IMR-90 (cell line): ENCODE measurements around the gene FAM131C. TPM values are rescaled to one million over a fixed set of nuclear protein-coding genes. Genes with fewer than 3 reads are reported as not detected.

Source experiments
- ATAC-seq: fragments of 200-7000 bp; cut with Tn5 transposase; 2 replicates; pipeline ENCODE4 v1.9.1; 2020; ENCODE audit warnings: low read depth, mild to moderate bottlenecking, moderate library complexity
- BruUV-seq: library from RNA; stranded (reverse); fragments of 400-500 nt; replicated peaks from 2 replicates; lab custom pipeline; 2021; lab: Mats Ljungman, UMichigan
- CTCF ChIA-PET: fragments of 300-600 bp; formaldehyde crosslinking; extraction: SDS; loops from one replicate; lab custom pipeline; 2021; ENCODE audit warnings: antibody characterized with exemption; lab: Yijun Ruan, JAX
- POLR2A ChIA-PET: fragments of 300-600 bp; sonication (Branson Sonifier 250); formaldehyde crosslinking; loops from one replicate; lab custom pipeline; 2022; ENCODE audit warnings: antibody characterized with exemption; ENCODE audit not compliant: unreplicated experiment; lab: Charles Lee
- DNase-seq: peaks from one replicate; pipeline ENCODE4 v3.0.0; 2013
- H2AFZ ChIP-seq: replicated peaks from 2 replicates; pipeline ENCODE3; 2013; ENCODE audit warnings: low read length, mild to moderate bottlenecking; ENCODE audit not compliant: poor library complexity
- H2AK5ac ChIP-seq: 2 replicates; pipeline ENCODE4 v1.6.1; 2013; ENCODE audit warnings: low read depth, low read length, inconsistent platforms
- H2AK9ac ChIP-seq: replicated peaks from 2 replicates; pipeline ENCODE3; 2013; ENCODE audit warnings: mild to moderate bottlenecking, low read depth, low read length, moderate library complexity; ENCODE audit not compliant: poor library complexity
- H2BK120ac ChIP-seq: 2 replicates; pipeline ENCODE4 v1.6.1; 2013; ENCODE audit warnings: low read depth, low read length, inconsistent platforms
- H2BK15ac ChIP-seq: 3 replicates; pipeline ENCODE4 v1.6.1; 2013; ENCODE audit warnings: low read depth, low read length, inconsistent platforms
- H2BK20ac ChIP-seq: 2 replicates; pipeline ENCODE4 v1.6.1; 2013; ENCODE audit warnings: low read depth, mild to moderate bottlenecking, inconsistent platforms, low read length, moderate library complexity
- H2BK5ac ChIP-seq: 2 replicates; pipeline ENCODE4 v1.6.1; 2013; ENCODE audit warnings: mild to moderate bottlenecking, low read depth, low read length, inconsistent platforms; ENCODE audit not compliant: poor library complexity, severe bottlenecking
- H3K14ac ChIP-seq: replicated peaks from 2 replicates; pipeline ENCODE4 v1.6.1; 2013; ENCODE audit warnings: low read depth, low read length, inconsistent platforms
- H3K18ac ChIP-seq: 2 replicates; pipeline ENCODE4 v1.6.1; 2013; ENCODE audit warnings: low read depth, low read length, control low read depth
- H3K23ac ChIP-seq: 2 replicates; pipeline ENCODE4 v1.6.1; 2013; ENCODE audit warnings: low read depth, low read length, inconsistent platforms
- H3K27ac ChIP-seq: 2 replicates; pipeline ENCODE4 v1.5.1; 2013; ENCODE audit warnings: mild to moderate bottlenecking, control low read depth, low read length; ENCODE audit not compliant: insufficient read depth
- H3K27me3 ChIP-seq: 2 replicates; pipeline ENCODE4 v1.6.1; 2013; ENCODE audit warnings: low read length; ENCODE audit not compliant: control insufficient read depth, insufficient read depth
- H3K36me3 ChIP-seq: 2 replicates; pipeline ENCODE4 v1.6.1; 2013; ENCODE audit warnings: low read length, mixed read lengths; ENCODE audit not compliant: control insufficient read depth, insufficient read depth
- H3K4ac ChIP-seq: 2 replicates; pipeline ENCODE4 v1.6.1; 2013; ENCODE audit warnings: low read depth, low read length, inconsistent platforms
- H3K4me1 ChIP-seq: 2 replicates; pipeline ENCODE4 v1.6.1; 2013; ENCODE audit warnings: low read length, mixed read lengths; ENCODE audit not compliant: control insufficient read depth, insufficient read depth
- H3K4me2 ChIP-seq: 2 replicates; pipeline ENCODE4 v1.6.1; 2013; ENCODE audit warnings: low read depth, mild to moderate bottlenecking, control low read depth, low read length, moderate library complexity
- H3K4me3 ChIP-seq: 2 replicates; pipeline ENCODE4 v1.5.1; 2013; ENCODE audit warnings: low read depth, mild to moderate bottlenecking, control low read depth, low read length, moderate library complexity; ENCODE audit not compliant: insufficient read depth
- H3K56ac ChIP-seq: 2 replicates; pipeline ENCODE4 v1.6.1; 2013; ENCODE audit warnings: low read length, inconsistent platforms; ENCODE audit not compliant: insufficient read depth; ENCODE audit errors: extremely low read depth
- H3K79me1 ChIP-seq, 2 experiments: 2 replicates each; pipeline ENCODE4 v1.6.1; 2013; ENCODE audit warnings: low read length in 2 of 2, inconsistent platforms in 1 of 2, low read depth in 1 of 2
- H3K9ac ChIP-seq: 2 replicates; pipeline ENCODE4 v1.6.1; 2013; ENCODE audit warnings: low read depth, low read length, control low read depth
- H3K9me1 ChIP-seq: 2 replicates; pipeline ENCODE4 v1.6.1; 2013; ENCODE audit warnings: low read length, inconsistent platforms; ENCODE audit not compliant: insufficient read depth
- H3K9me3 ChIP-seq: 2 replicates; pipeline ENCODE4 v1.6.1; 2013; ENCODE audit warnings: low read length; ENCODE audit not compliant: control insufficient read depth, insufficient read depth
- H4K20me1 ChIP-seq: 2 replicates; pipeline ENCODE4 v1.6.1; 2013; ENCODE audit warnings: low read length, inconsistent platforms; ENCODE audit not compliant: insufficient read depth
- H4K5ac ChIP-seq: 2 replicates; pipeline ENCODE4 v1.6.1; 2013; ENCODE audit warnings: mild to moderate bottlenecking, low read depth, low read length, control low read depth
- H4K8ac ChIP-seq, 2 experiments: 2 replicates each; pipeline ENCODE4 v1.6.1; 2013; ENCODE audit warnings: low read depth in 2 of 2, low read length in 2 of 2, control low read depth in 1 of 2, inconsistent platforms in 1 of 2
- H4K91ac ChIP-seq: 2 replicates; pipeline ENCODE4 v1.6.1; 2013; ENCODE audit warnings: low read depth, low read length, inconsistent platforms; ENCODE audit not compliant: insufficient read depth
- CEBPB ChIP-seq: IDR thresholded peaks from 2 replicates; pipeline ENCODE4 v1.6.1; 2012; ENCODE audit warnings: low read depth, low read length, improper control_type of control experiment
- CHD1 ChIP-seq: IDR thresholded peaks from 2 replicates; pipeline ENCODE4 v1.6.1; 2012; ENCODE audit warnings: low read depth, low read length, improper control_type of control experiment
- MXI1 ChIP-seq: IDR thresholded peaks from 2 replicates; pipeline ENCODE4 v1.6.1; 2012; ENCODE audit warnings: low read depth, mild to moderate bottlenecking, low read length, moderate library complexity, borderline replicate concordance
- RFX5 ChIP-seq: IDR thresholded peaks from 2 replicates; pipeline ENCODE4 v1.8.0; 2012; ENCODE audit warnings: low read depth, mild to moderate bottlenecking, low read length, moderate library complexity
- SMC3 ChIP-seq: fragments of 150-350 bp; IDR thresholded peaks from 2 replicates; pipeline ENCODE4 v1.6.1; 2016; ENCODE audit warnings: low read depth, mild to moderate bottlenecking, antibody characterized with exemption, low read length, moderate library complexity
- WGBS, 2 experiments: methylation state at CpG; one replicate each; pipeline versions ENCODE4 v1.1.5 to v1.1.7; 2013; ENCODE audit warnings: missing lambda C conversion rate in 2 of 2; ENCODE audit not compliant: insufficient read length in 1 of 2; ENCODE audit errors: extremely low coverage in 2 of 2; 5-methylcytosine and 5-hydroxymethylcytosine counted together
- dilution Hi-C: fragments of 300-500 bp; cut with HindIII; formaldehyde crosslinking; loops from one replicate; pipeline ENCODE4 v1.14.3; 2018; ENCODE audit warnings: low sequenced_read_pairs; ENCODE audit not compliant: unreplicated experiment
- in situ Hi-C: fragments of 300-500 bp; cut with MboI; formaldehyde crosslinking; loops from 3 replicates; pipeline ENCODE4 v1.14.3; 2019; ENCODE audit warnings: low sequenced_read_pairs, inconsistent platforms, mixed read lengths
- intact Hi-C: fragments of 100-400 bp; cut with micrococcal nuclease; formaldehyde crosslinking; loops from 2 replicates; pipeline ENCODE4 v1.10.0; 2022
- polyA plus RNA-seq, 3 experiments: library from polyadenylated mRNA; depleted of rRNA; stranded (reverse); fragments of >200 nt; gene quantifications; 2 replicates each; pipeline ENCODE4 v1.2.3, GENCODE V29; 2012; ENCODE audit warnings: low replicate concordance in 1 of 3
- total RNA-seq: library from RNA; depleted of rRNA; stranded (reverse); fragments of >200 nt; gene quantifications from 2 replicates; pipeline ENCODE4 v1.2.3, GENCODE V29; 2012
- TF ChIP-seq, protein P1 (sequence below): fragments of 150-350 bp; IDR thresholded peaks from 2 replicates; pipeline ENCODE4 v1.6.1; 2017; ENCODE audit warnings: mild to moderate bottlenecking, antibody characterized with exemption, low read length, low read depth
- TF ChIP-seq, protein P2 (sequence below): conservative IDR thresholded peaks from 2 replicates; pipeline ENCODE4 v1.5.1; 2012; ENCODE audit warnings: mild to moderate bottlenecking, low read depth, low read length, improper control_type of control experiment

The FAM131C gene
- total and polyA plus RNA-seq, 2 of the 4 experiments (the other 2 are of a cell fraction) = 0.18 to 1.0 TPM

DNA sequence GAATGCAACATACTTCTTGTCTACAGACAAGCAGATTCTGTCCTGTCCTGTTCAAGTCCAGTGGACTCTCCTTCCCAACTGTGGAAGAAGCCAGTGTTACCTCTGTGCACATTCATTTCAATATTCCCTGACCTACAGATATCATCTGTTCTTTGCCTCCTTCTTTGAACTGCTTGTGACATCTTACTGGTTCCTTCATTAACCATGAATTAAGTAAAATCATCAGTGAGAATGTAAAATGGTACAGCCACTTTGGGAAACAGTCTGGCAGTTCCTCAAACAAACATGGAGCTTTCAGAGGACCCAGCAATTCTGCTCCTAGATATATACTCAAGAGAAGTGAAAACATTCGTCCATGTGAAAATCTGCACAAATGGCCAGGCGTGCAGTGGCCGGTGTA lies 62.6 kb downstream of the FAM131C start:
- Histone ChIP-seq H4K8ac (no peak overlapping the region), H3K23ac (no peak overlapping the region), H3K36me3 (no peaks in the 10 kb centered on the region), H4K5ac (no peak overlapping the region), H3K27ac (no peak overlapping the region), H2BK5ac (no peak overlapping the region), H3K4me2 (no peak overlapping the region), H4K20me1 (0 out of 2 replicates have a peak, but pooled peaks cover 4% of the 10 kb centered on the region), H3K56ac (no peak overlapping the region), H2AK9ac (no peak overlapping the region), H2BK15ac (no peak overlapping the region), H3K9me1 (no peaks in the 10 kb centered on the region; the same call in 1 of the 2 replicates), H2AFZ (no peak overlapping the region), H3K18ac (no peak overlapping the region), H4K91ac (no peak overlapping the region), H3K4me3 (no peak overlapping the region), H3K9ac (no peak overlapping the region), H2AK5ac (no peak overlapping the region), H3K79me1 (no peaks in the 10 kb centered on the region), H3K14ac (no peak overlapping the region), H2BK120ac (no peak overlapping the region), H3K27me3 (no peaks in the 10 kb centered on the region), H2BK20ac (no peak overlapping the region), H3K9me3 (no peaks in the 10 kb centered on the region), H3K4ac (no peak overlapping the region), H3K4me1 (peaks cover 9% of the 10 kb centered on the region)
- WGBS, 2 experiments = 100% methylated on average over 1 of the region's 3 CpGs; no CpG with 5 or more reads in 1 of the 2 experiments
- intact Hi-C loops (no loop called here), in situ Hi-C loops (no loop called here), dilution Hi-C loops (no loop called here)
- ChIA-PET POLR2A (no interaction called here), CTCF (no interaction called here)
- no TSS peak for BruUV-seq
- DNase-seq (no peak), ATAC-seq (no peak)
- TF ChIP-seq, protein P1, sequence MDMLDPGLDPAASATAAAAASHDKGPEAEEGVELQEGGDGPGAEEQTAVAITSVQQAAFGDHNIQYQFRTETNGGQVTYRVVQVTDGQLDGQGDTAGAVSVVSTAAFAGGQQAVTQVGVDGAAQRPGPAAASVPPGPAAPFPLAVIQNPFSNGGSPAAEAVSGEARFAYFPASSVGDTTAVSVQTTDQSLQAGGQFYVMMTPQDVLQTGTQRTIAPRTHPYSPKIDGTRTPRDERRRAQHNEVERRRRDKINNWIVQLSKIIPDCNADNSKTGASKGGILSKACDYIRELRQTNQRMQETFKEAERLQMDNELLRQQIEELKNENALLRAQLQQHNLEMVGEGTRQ = no peak
- TF ChIP-seq CEBPB (no peak), SMC3 (no peak), RFX5 (no peak), CHD1 (no peak), MXI1 (no peak)
- TF ChIP-seq, protein P2, sequence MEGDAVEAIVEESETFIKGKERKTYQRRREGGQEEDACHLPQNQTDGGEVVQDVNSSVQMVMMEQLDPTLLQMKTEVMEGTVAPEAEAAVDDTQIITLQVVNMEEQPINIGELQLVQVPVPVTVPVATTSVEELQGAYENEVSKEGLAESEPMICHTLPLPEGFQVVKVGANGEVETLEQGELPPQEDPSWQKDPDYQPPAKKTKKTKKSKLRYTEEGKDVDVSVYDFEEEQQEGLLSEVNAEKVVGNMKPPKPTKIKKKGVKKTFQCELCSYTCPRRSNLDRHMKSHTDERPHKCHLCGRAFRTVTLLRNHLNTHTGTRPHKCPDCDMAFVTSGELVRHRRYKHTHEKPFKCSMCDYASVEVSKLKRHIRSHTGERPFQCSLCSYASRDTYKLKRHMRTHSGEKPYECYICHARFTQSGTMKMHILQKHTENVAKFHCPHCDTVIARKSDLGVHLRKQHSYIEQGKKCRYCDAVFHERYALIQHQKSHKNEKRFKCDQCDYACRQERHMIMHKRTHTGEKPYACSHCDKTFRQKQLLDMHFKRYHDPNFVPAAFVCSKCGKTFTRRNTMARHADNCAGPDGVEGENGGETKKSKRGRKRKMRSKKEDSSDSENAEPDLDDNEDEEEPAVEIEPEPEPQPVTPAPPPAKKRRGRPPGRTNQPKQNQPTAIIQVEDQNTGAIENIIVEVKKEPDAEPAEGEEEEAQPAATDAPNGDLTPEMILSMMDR = no peak
